ENCODE results near the gene HOMER1. TPM values are rescaled to one million over a fixed set of nuclear protein-coding genes. Genes with fewer than 3 reads are reported as not detected.

The HOMER1 gene
- total and polyA plus RNA-seq, 9 of the 15 experiments (the other 6 are each of a cell fraction or from before 2014, with no cell fraction given): 6.3 to 39.9 (median 9.9) TPM

DNA sequence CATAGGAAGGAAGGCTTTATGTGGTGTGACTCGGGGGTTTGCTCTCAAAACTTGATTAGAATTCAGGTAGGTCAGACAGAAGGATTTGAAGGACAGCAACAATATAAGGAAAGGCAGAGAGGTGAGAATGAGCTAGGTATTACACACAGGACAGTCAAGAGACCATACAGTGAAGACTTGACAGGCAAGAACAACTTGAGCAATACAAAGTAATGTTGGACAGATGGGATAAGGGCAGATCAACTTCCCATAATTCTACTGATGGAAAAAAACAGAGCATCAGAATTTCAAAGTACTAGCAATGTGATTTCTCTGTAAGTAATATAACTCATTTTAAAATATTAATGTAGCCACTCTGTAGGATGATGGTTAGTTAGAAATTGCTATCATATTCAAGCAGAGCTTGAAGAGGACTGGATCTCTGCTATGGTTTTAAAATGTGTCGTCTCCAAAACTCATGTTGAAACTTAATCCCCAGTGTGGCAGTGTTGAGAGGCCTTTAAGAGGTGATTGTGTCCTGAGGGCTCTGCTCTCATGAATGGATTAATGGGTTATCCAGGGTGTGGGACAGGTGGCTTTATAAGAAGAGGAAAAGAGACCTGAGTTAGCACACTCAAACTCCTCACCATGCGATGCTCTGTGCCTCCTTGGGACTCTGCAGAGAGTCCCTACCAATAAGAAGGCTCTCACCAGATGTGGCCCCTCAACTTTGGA, 22.4 kb upstream of the HOMER1 start (continued):
- TF ChIP-seq, protein P1, sequence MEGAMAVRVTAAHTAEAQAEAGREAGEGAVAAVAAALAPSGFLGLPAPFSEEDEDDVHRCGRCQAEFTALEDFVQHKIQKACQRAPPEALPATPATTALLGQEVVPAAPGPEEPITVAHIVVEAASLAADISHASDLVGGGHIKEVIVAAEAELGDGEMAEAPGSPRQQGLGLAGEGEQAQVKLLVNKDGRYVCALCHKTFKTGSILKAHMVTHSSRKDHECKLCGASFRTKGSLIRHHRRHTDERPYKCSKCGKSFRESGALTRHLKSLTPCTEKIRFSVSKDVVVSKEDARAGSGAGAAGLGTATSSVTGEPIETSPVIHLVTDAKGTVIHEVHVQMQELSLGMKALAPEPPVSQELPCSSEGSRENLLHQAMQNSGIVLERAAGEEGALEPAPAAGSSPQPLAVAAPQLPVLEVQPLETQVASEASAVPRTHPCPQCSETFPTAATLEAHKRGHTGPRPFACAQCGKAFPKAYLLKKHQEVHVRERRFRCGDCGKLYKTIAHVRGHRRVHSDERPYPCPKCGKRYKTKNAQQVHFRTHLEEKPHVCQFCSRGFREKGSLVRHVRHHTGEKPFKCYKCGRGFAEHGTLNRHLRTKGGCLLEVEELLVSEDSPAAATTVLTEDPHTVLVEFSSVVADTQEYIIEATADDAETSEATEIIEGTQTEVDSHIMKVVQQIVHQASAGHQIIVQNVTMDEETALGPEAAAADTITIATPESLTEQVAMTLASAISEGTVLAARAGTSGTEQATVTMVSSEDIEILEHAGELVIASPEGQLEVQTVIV (CRISPR knock-in tag; IDR thresholded peaks at IDR 0.05; ENCODE audit: borderline replicate concordance): no peak
- TF ChIP-seq SREBF1 (IDR thresholded peaks at IDR 0.05; ENCODE audit: borderline replicate concordance, low read depth, low read length) (no peak), SIX5 (IDR thresholded peaks at IDR 0.05; ENCODE audit: borderline replicate concordance in 1 of 2, insufficient read depth in 1 of 2, low read depth in 1 of 2, low read length in 2 of 2) (no peak)
- TF ChIP-seq, protein P2, sequence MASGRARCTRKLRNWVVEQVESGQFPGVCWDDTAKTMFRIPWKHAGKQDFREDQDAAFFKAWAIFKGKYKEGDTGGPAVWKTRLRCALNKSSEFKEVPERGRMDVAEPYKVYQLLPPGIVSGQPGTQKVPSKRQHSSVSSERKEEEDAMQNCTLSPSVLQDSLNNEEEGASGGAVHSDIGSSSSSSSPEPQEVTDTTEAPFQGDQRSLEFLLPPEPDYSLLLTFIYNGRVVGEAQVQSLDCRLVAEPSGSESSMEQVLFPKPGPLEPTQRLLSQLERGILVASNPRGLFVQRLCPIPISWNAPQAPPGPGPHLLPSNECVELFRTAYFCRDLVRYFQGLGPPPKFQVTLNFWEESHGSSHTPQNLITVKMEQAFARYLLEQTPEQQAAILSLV (tag; IDR thresholded peaks at IDR 0.05): no peak
